ENCODE measurements around the gene NRIP2. TPM values are rescaled to one million over a fixed set of nuclear protein-coding genes. Genes with fewer than 3 reads are reported as not detected.

NRIP2 gene, protein sequence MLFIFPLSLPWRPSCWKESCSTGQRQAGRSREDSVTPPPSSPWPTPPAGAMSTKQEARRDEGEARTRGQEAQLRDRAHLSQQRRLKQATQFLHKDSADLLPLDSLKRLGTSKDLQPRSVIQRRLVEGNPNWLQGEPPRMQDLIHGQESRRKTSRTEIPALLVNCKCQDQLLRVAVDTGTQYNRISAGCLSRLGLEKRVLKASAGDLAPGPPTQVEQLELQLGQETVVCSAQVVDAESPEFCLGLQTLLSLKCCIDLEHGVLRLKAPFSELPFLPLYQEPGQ
- 10 to 100 TPM in 1 of 4 donors, 1 to 10 TPM in 3; 2.4 to 10.5 (median 7.0) TPM for total RNA-seq

GRCh38 chr12:2834581-2835491, at the start of gene NRIP2:
TSS of gene NRIP2 (minus strand) at chr12:2835035. CDS start at chr12:2834983, 52 bp downstream.
- no peak for TF ChIP-seq POLR2A (IDR thresholded peaks at IDR 0.05)
- TF ChIP-seq, protein P1, sequence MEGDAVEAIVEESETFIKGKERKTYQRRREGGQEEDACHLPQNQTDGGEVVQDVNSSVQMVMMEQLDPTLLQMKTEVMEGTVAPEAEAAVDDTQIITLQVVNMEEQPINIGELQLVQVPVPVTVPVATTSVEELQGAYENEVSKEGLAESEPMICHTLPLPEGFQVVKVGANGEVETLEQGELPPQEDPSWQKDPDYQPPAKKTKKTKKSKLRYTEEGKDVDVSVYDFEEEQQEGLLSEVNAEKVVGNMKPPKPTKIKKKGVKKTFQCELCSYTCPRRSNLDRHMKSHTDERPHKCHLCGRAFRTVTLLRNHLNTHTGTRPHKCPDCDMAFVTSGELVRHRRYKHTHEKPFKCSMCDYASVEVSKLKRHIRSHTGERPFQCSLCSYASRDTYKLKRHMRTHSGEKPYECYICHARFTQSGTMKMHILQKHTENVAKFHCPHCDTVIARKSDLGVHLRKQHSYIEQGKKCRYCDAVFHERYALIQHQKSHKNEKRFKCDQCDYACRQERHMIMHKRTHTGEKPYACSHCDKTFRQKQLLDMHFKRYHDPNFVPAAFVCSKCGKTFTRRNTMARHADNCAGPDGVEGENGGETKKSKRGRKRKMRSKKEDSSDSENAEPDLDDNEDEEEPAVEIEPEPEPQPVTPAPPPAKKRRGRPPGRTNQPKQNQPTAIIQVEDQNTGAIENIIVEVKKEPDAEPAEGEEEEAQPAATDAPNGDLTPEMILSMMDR (IDR thresholded peaks at IDR 0.05), result peak in 3 of 4 experiments; percentile 6 to 22 (median 19)
- intact Hi-C loops (cut with DNase I; ENCODE audit: low total_unique reads), result no loop called here
- Histone ChIP-seq H3K4me1 (peaks cover 0 to 8% of the 10 kb centered on the region in 2 donors), H3K27ac (peak within 1 kb of the TSS; percentile 61 to 73), H3K36me3 (no peaks in the 10 kb centered on the region), H3K9me3 (no peaks in the 10 kb centered on the region), H3K4me3 (peak within 1 kb of the TSS; percentile 2 to 26), H3K27me3 (no peaks in the 10 kb centered on the region)
- peak; percentile 63 to 66 for DNase-seq

- Histone ChIP-seq H3K4me1 (peaks cover 0 to 12% of the 10 kb centered on the region in 2 donors), H3K4me3 (no peak overlapping the region), H3K36me3 (no peaks in the 10 kb centered on the region), H3K27ac (no peak overlapping the region), H3K9me3 (no peaks in the 10 kb centered on the region), H3K27me3 (no peaks in the 10 kb centered on the region)
- no peak for DNase-seq
- intact Hi-C loops (cut with DNase I; ENCODE audit: low total_unique reads), result no loop called here
- TF ChIP-seq, protein P1 (IDR thresholded peaks at IDR 0.05), result no peak
- TF ChIP-seq POLR2A (IDR thresholded peaks at IDR 0.05), result no peak
Measured at GRCh38 chr12:2879853-2880252, 45.0 kb upstream of the NRIP2 start.

- Histone ChIP-seq H3K4me1 (peaks cover 0 to 12% of the 10 kb centered on the region in 2 donors), H3K4me3 (peak overlapping the region; percentile 62 to 72), H3K36me3 (no peaks in the 10 kb centered on the region), H3K27ac (peak overlapping the region; percentile 92 to 95), H3K9me3 (no peaks in the 10 kb centered on the region), H3K27me3 (no peaks in the 10 kb centered on the region)
- TF ChIP-seq, protein P1 (IDR thresholded peaks at IDR 0.05), result no peak
- TF ChIP-seq POLR2A (IDR thresholded peaks at IDR 0.05), result no peak
- DNase-seq, result no peak
- intact Hi-C loops (cut with DNase I; ENCODE audit: low total_unique reads), result no loop called here
Measured at GRCh38 chr12:2877953-2878732, 43.3 kb upstream of the NRIP2 start.

GRCh38 chr12:2877047-2877952, 42.5 kb upstream of the NRIP2 start, which contains the start of the genes FOXM1 and RHNO1:
TSS of gene FOXM1 (minus strand) at chr12:2877174. CDS start at chr12:2874478, 2,696 bp downstream.
TSS of gene RHNO1 (plus strand) at chr12:2877223. CDS start at chr12:2885367, 8,144 bp downstream.
- Histone ChIP-seq H3K4me1 (peaks cover 0 to 12% of the 10 kb centered on the region in 2 donors), H3K36me3 (no peaks in the 10 kb centered on the region), H3K9me3 (no peaks in the 10 kb centered on the region), H3K4me3 (peak within 1 kb of the TSS; percentile 62 to 72), H3K27ac (peak within 1 kb of the TSS; percentile 92 to 95), H3K27me3 (no peaks in the 10 kb centered on the region)
- TF ChIP-seq, protein P1 (IDR thresholded peaks at IDR 0.05), result peak in 3 of 4 experiments; percentile 34 to 38 (median 34)
- TF ChIP-seq POLR2A (IDR thresholded peaks at IDR 0.05), result peak; percentile 39 to 79
- intact Hi-C loops (cut with DNase I; ENCODE audit: low total_unique reads), result no loop called here
- DNase-seq, result peak; percentile 91
